ENCODE data around the gene LDLRAD4.

GRCh38 chr18:13553449-13553848 lies 334.9 kb downstream of the LDLRAD4 start:
- TF ChIP-seq CTCF (conservative IDR thresholded peaks at IDR 0.05) (no peak), EZH2 (IDR thresholded peaks at IDR 0.05; ENCODE audit: low read depth) (no peak)

Data from PC-9 (cell line).